Tibial artery (tissue), 4 donors: ENCODE measurements around the gene MYRIP.

Source experiments
- DNase-seq, 2 donors: peaks; one replicate each; pipeline ENCODE4 v3.0.0-alpha.2; 2019
- H3K27ac ChIP-seq, 2 donors: fragments of 200-600 bp; sonication (generic) in 1 of 2; 1 replicate in 1 of 2; 2 replicates in 1 of 2; pipeline ENCODE4 v1.5.1; 2018 to 2019; ENCODE audit warnings: mild to moderate bottlenecking in 1 of 2
- H3K27me3 ChIP-seq, 2 donors: fragments of 200-600 bp; sonication (generic) in 1 of 2; one replicate each; pipeline versions ENCODE4 v1.5.1 to v1.6.0; 2016 to 2019
- H3K36me3 ChIP-seq, 3 donors: fragments of 200-600 bp; sonication (generic) in 2 of 3; one replicate each; pipeline ENCODE4 v1.5.1; 2016 to 2019; ENCODE audit warnings: mild to moderate bottlenecking in 2 of 3
- H3K4me1 ChIP-seq, 4 donors: fragments of 200-600 bp; sonication (generic) in 2 of 4; 1 replicate in 3 of 4; 2 replicates in 1 of 4; pipeline ENCODE4 v1.5.1; 2016 to 2019
- H3K4me3 ChIP-seq, 2 donors: fragments of 200-600 bp; sonication (generic) in 1 of 2; 1 replicate in 1 of 2; 2 replicates in 1 of 2; pipeline ENCODE4 v1.5.1; 2018 to 2019; ENCODE audit warnings: mild to moderate bottlenecking in 2 of 2
- H3K9me3 ChIP-seq, 3 donors: fragments of 200-600 bp; sonication (generic) in 1 of 3; one replicate each; pipeline ENCODE4 v1.5.1; 2016 to 2019
- CTCF ChIP-seq, 2 experiments: fragments of 200-600 bp in 1 of 2; fragments of 450-650 bp in 1 of 2; IDR thresholded peaks; one replicate each; pipeline ENCODE4 v1.5.1; 2017 to 2019; ENCODE audit warnings: antibody characterized with exemption in 2 of 2, mild to moderate bottlenecking in 1 of 2, moderate library complexity in 1 of 2
- intact Hi-C: fragments of 100-400 bp; cut with DNase I; formaldehyde crosslinking; loops from one replicate; pipeline ENCODE4 v1.15.0; 2023; ENCODE audit warnings: low total_unique reads

MYRIP gene

DNA sequence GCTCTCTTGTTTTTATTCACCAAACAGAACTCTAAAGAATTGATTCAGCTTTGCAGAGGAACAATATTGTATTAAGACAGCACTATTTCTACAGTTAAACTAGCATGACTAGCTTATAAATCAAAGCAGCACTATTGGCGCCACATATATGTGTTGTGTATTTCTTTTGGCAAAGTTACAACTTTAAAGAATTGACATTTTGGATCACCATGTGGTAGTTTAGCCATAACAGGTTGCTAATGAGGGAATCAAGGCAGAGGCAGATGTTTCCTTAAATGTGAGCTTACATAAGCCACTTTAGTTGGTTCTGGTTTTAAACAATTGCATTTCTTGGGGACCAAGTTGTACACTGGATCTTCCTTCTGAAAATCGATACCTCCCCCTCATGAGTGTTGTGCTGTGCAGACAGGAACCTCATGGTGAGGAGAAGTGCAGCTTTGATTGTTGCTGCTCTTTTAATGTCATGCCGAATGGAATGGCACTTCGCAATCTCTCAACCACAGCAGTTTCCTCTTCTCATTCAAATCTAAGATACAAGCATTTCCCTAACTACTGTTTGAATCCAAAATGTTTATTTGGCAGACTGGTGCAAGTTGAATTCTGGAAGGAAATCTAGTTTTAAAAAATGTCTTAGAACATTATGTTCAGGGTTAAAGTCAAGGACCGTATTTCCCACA is 151.2 kb downstream of the MYRIP start:
- no peak for TF ChIP-seq CTCF (IDR thresholded peaks at IDR 0.05)
- Histone ChIP-seq H3K4me1 (peaks cover 0 to 56% (median 34%) of the 10 kb centered on the region in 4 donors), H3K27me3 (no peaks in the 10 kb centered on the region), H3K36me3 (no peaks in the 10 kb centered on the region), H3K9me3 (no peaks in the 10 kb centered on the region), H3K4me3 (peak overlapping the region in 1 of 2 donors; percentile 10), H3K27ac (peak overlapping the region; percentile 71 to 83)
- peak in 1 of 2 donors; percentile 27 for DNase-seq
- intact Hi-C loops: no loop called here

DNA sequence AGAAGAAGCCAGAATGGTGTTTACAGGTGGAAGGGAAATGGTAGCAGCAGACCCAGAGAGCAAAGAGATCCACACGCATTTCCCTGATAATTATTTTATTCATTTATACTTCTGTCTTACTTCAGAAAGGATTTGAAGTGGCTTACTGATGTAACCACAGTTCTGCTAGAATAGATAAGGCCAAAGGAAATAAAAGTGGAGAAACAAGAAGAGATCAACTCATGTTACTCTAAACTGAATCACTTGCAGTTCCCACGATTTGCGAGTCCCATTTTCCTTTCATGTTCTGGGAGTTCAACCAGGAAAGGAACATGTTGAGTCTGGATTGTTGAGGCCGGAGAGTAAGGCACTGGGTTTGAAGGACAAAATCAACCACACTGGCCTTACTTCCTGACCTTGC is 151.8 kb downstream of the MYRIP start:
- TF ChIP-seq CTCF (IDR thresholded peaks at IDR 0.05): no peak
- peaks cover 0 to 61% (median 38%) of the 10 kb centered on the region in 4 donors for H3K4me1 ChIP-seq
- H3K9me3 ChIP-seq: no peaks in the 10 kb centered on the region
- no peaks in the 10 kb centered on the region for H3K27me3 ChIP-seq
- H3K4me3 ChIP-seq: no peak overlapping the region
- H3K36me3 ChIP-seq: no peaks in the 10 kb centered on the region
- H3K27ac ChIP-seq: peak overlapping the region; percentile 71 to 83
- DNase-seq: no peak
- intact Hi-C loops: no loop called here

- DNase-seq: no peak
- intact Hi-C loops: no loop called here
- H3K9me3 ChIP-seq: no peaks in the 10 kb centered on the region
- H3K36me3 ChIP-seq: no peaks in the 10 kb centered on the region
- peak overlapping the region; percentile 71 to 83 for H3K27ac ChIP-seq
- no peak for TF ChIP-seq CTCF (IDR thresholded peaks at IDR 0.05)
- H3K27me3 ChIP-seq: no peaks in the 10 kb centered on the region
- peaks cover 0 to 64% (median 39%) of the 10 kb centered on the region in 4 donors for H3K4me1 ChIP-seq
- H3K4me3 ChIP-seq: no peak overlapping the region
Measured at GRCh38 chr3:39962581-39962980, 153.2 kb downstream of the MYRIP start.

DNA sequence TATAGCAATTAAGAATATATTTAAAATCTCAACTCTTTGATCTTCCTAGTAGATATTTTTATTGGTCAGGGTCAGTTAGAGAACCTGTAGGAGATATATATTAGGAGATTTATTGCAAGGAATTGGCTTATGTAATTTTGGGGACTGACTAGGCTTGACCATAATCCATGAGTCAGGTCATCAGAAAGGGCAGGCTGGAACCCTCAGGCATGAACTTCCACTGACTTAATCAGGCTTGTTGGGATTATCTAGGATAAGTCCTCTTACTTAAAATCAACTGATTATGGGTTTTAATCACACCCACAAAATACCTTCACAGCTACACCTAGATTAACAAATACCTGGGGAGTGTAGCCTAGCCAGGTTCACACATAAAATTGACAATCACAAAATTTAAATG is 156.1 kb downstream of the MYRIP start:
- intact Hi-C loops: no loop called here
- no peak for TF ChIP-seq CTCF (IDR thresholded peaks at IDR 0.05)
- no peaks in the 10 kb centered on the region for H3K9me3 ChIP-seq
- DNase-seq: no peak
- H3K27ac ChIP-seq: no peak overlapping the region
- H3K36me3 ChIP-seq: no peaks in the 10 kb centered on the region
- no peak overlapping the region for H3K4me3 ChIP-seq
- peaks cover 0 to 53% (median 33%) of the 10 kb centered on the region in 4 donors for H3K4me1 ChIP-seq
- no peaks in the 10 kb centered on the region for H3K27me3 ChIP-seq

DNA sequence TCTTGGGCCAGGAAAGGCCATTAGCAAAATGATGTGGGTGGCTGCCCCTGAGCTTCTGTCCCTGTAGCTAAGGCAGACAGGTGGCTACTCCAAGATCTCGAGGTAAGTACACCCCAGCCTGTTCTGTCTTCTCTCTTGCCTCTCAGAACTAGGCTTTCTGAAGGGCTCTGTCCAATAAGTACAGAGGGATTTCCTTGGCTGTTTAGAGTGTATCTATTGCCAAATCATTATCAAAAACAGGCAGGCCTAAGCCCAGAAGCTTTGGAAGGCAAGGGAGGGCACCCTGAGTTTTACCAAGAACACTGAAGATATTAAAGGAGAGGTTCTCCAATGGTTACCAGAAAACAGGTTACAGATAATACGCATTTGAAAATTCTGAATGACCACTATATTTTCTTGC is 156.6 kb downstream of the MYRIP start:
- intact Hi-C loops: no loop called here
- TF ChIP-seq CTCF (IDR thresholded peaks at IDR 0.05): no peak
- H3K36me3 ChIP-seq: no peaks in the 10 kb centered on the region
- no peak for DNase-seq
- no peaks in the 10 kb centered on the region for H3K9me3 ChIP-seq
- peak overlapping the region in 1 of 2 donors; percentile 36 for H3K27ac ChIP-seq
- no peaks in the 10 kb centered on the region for H3K27me3 ChIP-seq
- H3K4me1 ChIP-seq: peaks cover 0 to 48% (median 29%) of the 10 kb centered on the region in 4 donors
- H3K4me3 ChIP-seq: no peak overlapping the region
